GM19193 (cell line): ENCODE results near the gene FRMPD4.

ENCODE experiments used
- POLR2A ChIP-seq: IDR thresholded peaks from 4 replicates; pipeline ENCODE4 v1.6.1; 2011; ENCODE audit not compliant: insufficient read depth, insufficient read length; ENCODE audit errors: extremely low read depth

FRMPD4 gene

DNA sequence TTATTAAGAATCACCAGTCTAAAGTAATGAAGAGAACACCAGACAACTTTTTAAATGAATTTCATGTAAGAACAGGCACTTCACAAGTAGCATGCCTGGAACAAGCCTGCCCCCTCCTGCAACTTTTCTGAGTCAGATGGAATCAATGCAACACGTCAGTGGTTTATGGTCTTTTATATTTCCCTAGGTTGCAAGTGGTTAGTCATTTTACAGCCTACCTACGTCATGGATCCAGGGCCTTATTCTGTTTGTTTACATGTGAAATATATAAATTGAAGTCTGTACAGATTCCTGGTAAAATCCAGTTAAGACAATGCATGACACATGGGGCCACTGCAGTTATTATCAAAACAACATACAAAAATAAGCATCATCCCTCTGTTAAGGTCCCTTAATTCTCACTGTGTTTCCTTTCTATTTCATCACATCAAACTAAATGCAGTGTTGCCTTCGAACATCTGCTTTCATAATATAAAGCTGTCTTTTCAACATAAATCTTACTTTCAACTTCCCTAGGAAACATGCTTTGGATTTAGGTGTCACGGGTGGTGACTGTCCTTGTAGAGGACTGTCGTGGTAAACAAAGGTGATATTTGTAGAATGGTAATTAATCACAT lies 309.3 kb downstream of the FRMPD4 start:
- no peak for TF ChIP-seq POLR2A

GRCh38 chrX:12452268-12452667 lies 314.0 kb downstream of the FRMPD4 start:
- TF ChIP-seq POLR2A = no peak

DNA sequence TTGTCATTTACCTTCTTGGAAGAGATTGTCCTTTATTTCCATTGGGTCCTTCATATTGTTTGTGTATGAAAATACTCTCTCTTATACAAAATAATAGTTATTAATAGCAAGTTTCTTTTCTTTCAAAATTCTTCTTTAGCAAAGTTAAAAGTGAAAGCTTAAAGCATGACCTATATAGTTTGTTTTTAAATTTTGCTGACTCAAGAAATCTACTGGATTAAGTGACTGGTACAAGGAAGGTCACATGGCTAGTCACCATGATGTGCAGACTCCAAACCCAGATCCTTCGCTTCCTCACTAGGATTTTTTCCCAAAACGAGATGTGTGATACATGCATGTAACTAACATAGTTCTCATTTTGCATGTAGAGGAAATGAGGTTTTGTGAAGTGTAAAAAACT lies 322.7 kb downstream of the FRMPD4 start:
- TF ChIP-seq POLR2A = no peak

- TF ChIP-seq POLR2A = no peak
These were observed 324.8 kb downstream of the FRMPD4 start for GRCh38 chrX:12463052-12463451.

DNA sequence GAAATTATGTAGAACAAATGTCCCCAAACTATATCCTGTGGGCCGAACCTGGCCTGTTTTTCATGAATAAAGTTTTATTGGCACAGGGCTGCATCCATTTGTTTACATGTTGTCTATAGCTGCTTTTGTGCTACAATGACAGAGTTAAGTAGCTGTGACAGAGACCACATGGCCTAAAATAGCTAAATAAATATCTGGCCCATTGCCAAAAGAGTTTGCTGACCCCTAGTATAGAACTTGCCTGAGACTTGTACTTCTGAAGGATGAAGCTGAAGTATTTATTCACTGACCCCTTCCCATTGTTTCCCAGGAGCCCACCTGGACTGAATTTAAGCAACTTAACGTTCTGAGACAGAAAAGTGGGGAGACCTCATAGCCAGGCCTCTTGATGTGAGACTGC lies 325.6 kb downstream of the FRMPD4 start:
- no peak for TF ChIP-seq POLR2A

- no peak for TF ChIP-seq POLR2A
These were observed 329.0 kb downstream of the FRMPD4 start for GRCh38 chrX:12467321-12467720.

- TF ChIP-seq POLR2A = no peak
These were observed 331.0 kb downstream of the FRMPD4 start for GRCh38 chrX:12469296-12469695.

DNA sequence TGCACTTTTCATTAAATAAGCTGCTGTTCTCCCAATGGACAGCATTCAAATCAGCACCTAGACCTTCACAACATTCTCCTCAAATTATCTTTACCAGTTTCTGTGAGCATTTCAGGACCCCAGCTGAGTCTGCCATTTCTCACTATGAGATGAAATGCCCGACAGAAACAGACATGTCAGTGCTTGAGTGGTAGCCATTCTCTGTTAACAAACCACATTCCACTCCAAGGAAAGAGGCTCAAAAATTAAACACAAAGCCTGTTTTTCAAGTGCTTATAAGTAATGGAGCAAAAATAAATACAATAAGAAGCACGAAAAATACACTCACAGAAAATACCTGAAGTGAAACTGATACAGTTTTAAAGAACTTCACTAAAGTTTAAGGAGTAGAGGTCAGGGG lies 332.8 kb downstream of the FRMPD4 start:
- TF ChIP-seq POLR2A = no peak

- TF ChIP-seq POLR2A = no peak
These were observed 342.7 kb downstream of the FRMPD4 start for GRCh38 chrX:12480956-12481355.

DNA sequence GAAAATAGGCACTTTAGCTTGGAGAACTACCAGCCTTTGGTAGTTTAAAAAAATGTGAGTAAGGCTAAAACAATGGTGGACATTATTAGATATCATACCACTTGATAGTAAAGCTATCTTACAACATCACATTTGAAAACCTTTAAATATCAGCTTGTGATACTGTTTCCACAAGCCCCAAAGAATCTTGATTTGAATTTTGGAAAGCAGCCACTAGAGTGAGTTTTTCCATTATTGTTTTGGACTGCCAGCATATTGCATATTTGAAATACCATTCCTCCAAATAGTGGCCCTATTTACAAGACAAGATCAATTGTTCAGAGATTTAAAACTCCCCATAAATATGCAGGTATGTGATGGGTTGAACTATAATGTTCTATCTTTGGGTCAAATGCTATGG lies 349.9 kb downstream of the FRMPD4 start:
- TF ChIP-seq POLR2A = no peak

- no peak for TF ChIP-seq POLR2A
These were observed 350.5 kb downstream of the FRMPD4 start for GRCh38 chrX:12488771-12489170.

DNA sequence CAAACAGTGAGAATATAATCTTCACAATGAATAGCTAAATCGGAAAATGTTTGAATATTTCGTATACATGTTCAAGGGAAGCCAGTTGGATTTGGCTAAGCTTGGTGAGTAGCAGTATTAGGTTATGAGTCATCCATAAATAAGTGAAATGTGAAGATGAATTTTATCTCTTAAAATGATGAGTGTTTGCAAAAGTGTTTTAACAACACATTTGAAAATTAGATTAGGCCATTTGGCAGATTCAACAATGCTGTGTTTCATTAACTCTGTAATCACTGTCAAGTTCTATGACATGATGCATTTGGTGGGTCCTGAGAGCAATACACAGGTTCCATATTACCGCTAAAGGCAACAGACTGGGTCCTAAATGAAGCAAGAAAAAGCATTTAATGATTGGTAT lies 351.1 kb downstream of the FRMPD4 start:
- no peak for TF ChIP-seq POLR2A

DNA sequence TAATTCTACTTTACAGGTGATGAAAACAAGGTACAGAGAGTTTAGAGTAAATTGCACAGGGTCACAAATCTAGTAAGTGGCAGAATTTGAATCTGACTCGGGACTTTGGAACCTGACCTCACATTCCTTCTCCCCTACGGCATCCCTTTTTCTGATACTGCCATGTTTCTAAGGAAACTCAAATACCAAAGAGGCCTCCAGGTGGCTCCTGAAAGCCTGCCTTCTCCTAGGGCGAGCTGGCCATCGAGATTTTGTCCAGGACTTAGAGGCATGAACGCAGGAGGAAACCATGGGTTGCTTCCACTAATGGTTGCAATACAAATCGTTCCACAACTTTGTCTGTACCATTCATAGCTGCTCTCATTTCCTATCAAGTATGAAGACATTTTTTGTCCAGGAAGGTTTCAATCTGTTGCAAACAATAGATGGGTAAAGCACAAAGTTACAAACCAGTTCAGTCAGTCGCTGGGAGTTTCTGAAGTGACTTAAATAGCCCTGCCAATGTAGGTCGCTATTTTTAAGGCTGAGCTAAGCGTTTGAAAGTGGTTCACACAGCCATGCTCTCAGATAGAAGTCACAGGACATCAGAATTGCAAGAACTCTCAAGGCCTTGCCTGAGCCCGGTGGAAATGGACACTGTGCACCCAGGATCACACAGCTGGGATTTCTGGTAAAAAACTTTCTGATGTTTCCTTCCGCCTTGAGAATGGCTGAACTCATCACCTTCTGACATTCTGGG lies 356.3 kb downstream of the FRMPD4 start:
- TF ChIP-seq POLR2A = no peak

- no peak for TF ChIP-seq POLR2A
These were observed 358.1 kb downstream of the FRMPD4 start for GRCh38 chrX:12496343-12496742.

DNA sequence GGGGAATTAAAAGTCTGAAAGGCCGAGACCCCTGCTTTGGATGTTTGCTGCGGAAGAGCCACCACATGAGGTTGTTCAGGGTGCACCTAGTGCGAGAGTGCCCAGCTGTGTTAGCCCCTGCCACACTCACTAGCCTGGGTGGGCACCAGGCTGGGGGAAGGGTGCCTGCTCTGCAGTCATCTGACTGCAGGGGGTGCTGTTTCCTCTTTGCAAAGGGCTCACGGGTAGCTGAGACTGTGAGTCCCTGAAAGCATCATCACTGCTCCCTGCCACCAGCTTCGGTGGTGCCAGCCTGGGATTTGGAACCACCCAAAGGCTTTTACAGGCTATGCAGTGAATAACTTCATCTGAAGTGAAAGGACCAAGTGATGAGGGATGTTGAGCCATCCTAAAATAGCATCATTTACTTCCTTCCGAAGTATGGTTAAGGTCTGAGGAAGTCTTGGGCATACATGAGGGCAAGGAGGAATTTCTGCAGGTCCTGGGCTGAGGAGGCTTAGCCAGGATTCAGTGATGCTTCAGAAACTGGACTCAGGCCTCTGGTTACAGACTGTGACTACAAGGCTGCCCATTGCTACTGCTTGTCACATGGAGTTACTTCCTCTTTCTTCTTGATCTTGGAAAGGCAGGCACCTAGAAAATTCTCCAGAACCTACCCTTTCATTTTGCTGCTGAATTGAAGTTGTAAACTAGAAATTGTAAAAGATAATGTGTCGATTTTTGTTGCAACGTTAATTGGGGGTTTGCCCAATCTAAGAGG lies 359.7 kb downstream of the FRMPD4 start:
- no peak for TF ChIP-seq POLR2A

DNA sequence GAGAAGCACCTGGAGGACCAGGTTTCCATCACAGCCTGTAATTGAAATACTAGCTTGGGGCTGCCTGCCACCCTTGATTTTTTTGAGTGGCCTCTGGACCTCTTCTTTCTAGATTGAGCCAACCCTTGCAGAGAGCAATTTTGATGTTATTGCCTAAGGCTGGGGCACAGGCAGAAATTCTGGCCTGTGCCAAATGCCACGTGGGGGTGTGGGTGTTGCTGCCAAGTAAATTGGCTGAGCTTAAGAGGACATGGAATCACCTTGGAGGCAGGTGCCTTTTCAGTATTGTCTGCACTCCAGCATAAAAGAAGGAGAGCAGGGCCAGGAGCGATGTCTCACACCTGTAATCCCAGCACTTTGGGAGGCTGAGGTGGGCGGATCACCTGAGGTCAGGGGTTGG lies 366.9 kb downstream of the FRMPD4 start:
- TF ChIP-seq POLR2A = no peak
